GM12878 (cell line): ENCODE measurements around the gene SEMA4D. TPM values are rescaled to one million over a fixed set of nuclear protein-coding genes. Genes with fewer than 3 reads are reported as not detected.

Source experiments
- ATAC-seq: fragments of 200-7000 bp; cut with Tn5 transposase; 3 replicates; pipeline ENCODE4 v1.9.1; 2020; ENCODE audit warnings: mild to moderate bottlenecking, moderate library complexity
- BruUV-seq: library from RNA; stranded (reverse); fragments of 400-500 nt; replicated peaks from 2 replicates; lab custom pipeline; 2021; lab: Mats Ljungman, UMichigan
- CTCF ChIA-PET: fragments of 300-600 bp; sonication (Branson Sonifier 250); formaldehyde crosslinking; extraction: SDS; loops from one replicate; lab custom pipeline; 2021; ENCODE audit warnings: inconsistent platforms; lab: Yijun Ruan, JAX
- POLR2A ChIA-PET: fragments of 350-600 bp; formaldehyde crosslinking; extraction: SDS; loops from one replicate; lab custom pipeline; 2021; ENCODE audit warnings: inconsistent platforms; lab: Charles Lee
- RAD21 ChIA-PET: fragments of 300-600 bp; sonication (Branson Sonifier 250); formaldehyde crosslinking; loops from one replicate; lab custom pipeline; 2023; ENCODE audit warnings: antibody characterized with exemption; ENCODE audit not compliant: unreplicated experiment; lab: Charles Lee
- SMC1A ChIA-PET: fragments of 300-600 bp; sonication (Branson Sonifier 250); formaldehyde crosslinking; loops from one replicate; lab custom pipeline; 2023; ENCODE audit not compliant: unreplicated experiment, uncharacterized antibody; lab: Charles Lee
- DNase-seq: peaks from one replicate; pipeline ENCODE4 v3.0.0-alpha.2; 2011; ENCODE audit warnings: low read depth, low spot score
- FAIRE-seq: peaks from 3 replicates; lab custom pipeline; 2011; peaks lifted over from hg19 to GRCh38; lab: Jason Lieb, UNC
- H2AFZ ChIP-seq: 2 replicates; pipeline ENCODE4 v1.6.0; 2011; ENCODE audit warnings: low read depth, low read length, control low read depth; ENCODE audit not compliant: control insufficient read depth
- H3K27ac ChIP-seq: 2 replicates; pipeline ENCODE4 v1.5.1; 2011; ENCODE audit warnings: control low read depth; ENCODE audit not compliant: control insufficient read depth, insufficient read depth
- H3K27me3 ChIP-seq, 2 experiments: replicated peaks in 1 of 2; 2 replicates each; pipeline versions ENCODE4 v1.6.0 to v1.6.1; 2011; ENCODE audit warnings: low read length in 1 of 2; ENCODE audit not compliant: control insufficient read depth in 2 of 2, insufficient read depth in 2 of 2
- H3K36me3 ChIP-seq, 2 experiments: 2 replicates each; pipeline ENCODE4 v1.5.1; 2011; ENCODE audit warnings: low read length in 1 of 2; ENCODE audit not compliant: control insufficient read depth in 2 of 2, insufficient read depth in 2 of 2
- H3K4me1 ChIP-seq: 2 replicates; pipeline ENCODE4 v1.6.1; 2011; ENCODE audit warnings: mild to moderate bottlenecking, low read length, moderate library complexity, mixed read lengths; ENCODE audit not compliant: control insufficient read depth, insufficient read depth
- H3K4me2 ChIP-seq: 2 replicates; pipeline ENCODE4 v1.6.0; 2011; ENCODE audit warnings: control low read depth; ENCODE audit not compliant: control insufficient read depth, insufficient read depth
- H3K4me3 ChIP-seq: fragments of 200-600 bp; sonication (generic); 2 replicates; pipeline ENCODE4 v1.5.1; 2016
- H3K79me2 ChIP-seq: 2 replicates; pipeline ENCODE4 v1.6.0; 2011; ENCODE audit warnings: low read length; ENCODE audit not compliant: control insufficient read depth, insufficient read depth
- H3K9ac ChIP-seq: 2 replicates; pipeline ENCODE4 v1.8.0; 2011; ENCODE audit warnings: low read length, control low read depth, mixed read lengths; ENCODE audit not compliant: control insufficient read depth, insufficient read depth
- H3K9me3 ChIP-seq: replicated peaks from 3 replicates; pipeline ENCODE4 v1.5.1; 2011; ENCODE audit warnings: mild to moderate bottlenecking, low read length; ENCODE audit not compliant: control insufficient read depth, insufficient read depth
- H4K20me1 ChIP-seq: 2 replicates; pipeline ENCODE4 v1.6.0; 2011; ENCODE audit not compliant: control insufficient read depth, insufficient read depth
- FOS ChIP-seq: IDR thresholded peaks from 3 replicates; pipeline ENCODE4 v1.6.1; 2011; ENCODE audit warnings: borderline replicate concordance; ENCODE audit not compliant: insufficient read length; ENCODE audit errors: extremely low read depth
- MXI1 ChIP-seq: fragments of 150-350 bp; IDR thresholded peaks from 2 replicates; pipeline ENCODE4 v1.6.1; 2011; ENCODE audit warnings: low read depth, mild to moderate bottlenecking, inconsistent platforms, low read length, improper control_type of control experiment
- RB1 ChIP-seq: fragments of 450-650 bp; formaldehyde crosslinking; IDR thresholded peaks from 2 replicates; pipeline ENCODE4 v1.6.1; 2017; ENCODE audit warnings: mild to moderate bottlenecking, borderline replicate concordance
- SP1 ChIP-seq: IDR thresholded peaks from one replicate; pipeline ENCODE4 v1.6.1; 2011; ENCODE audit warnings: low read depth, low read length
- ZNF274 ChIP-seq: IDR thresholded peaks from one replicate; pipeline ENCODE4 v1.8.0; 2011; ENCODE audit not compliant: insufficient read length, insufficient read depth
- WGBS: methylation state at CpG from one replicate; pipeline ENCODE4 v1.1.6; 2016; ENCODE audit warnings: low lambda C conversion rate; ENCODE audit not compliant: insufficient replicate concordance, insufficient coverage; ENCODE audit errors: missing lambda C conversion rate; 5-methylcytosine and 5-hydroxymethylcytosine counted together
- in situ Hi-C: fragments of 300-500 bp; cut with MboI; formaldehyde crosslinking; loops from 9 replicates; pipeline ENCODE4 v1.14.3; 2018; ENCODE audit warnings: mixed read lengths
- intact Hi-C: fragments of 100-400 bp; cut with micrococcal nuclease; formaldehyde crosslinking; loops from one replicate; pipeline ENCODE4 v1.14.2; 2022; ENCODE audit not compliant: unreplicated experiment
- polyA plus RNA-seq, 11 experiments: library from polyadenylated mRNA; depleted of rRNA in 4 of 11; unstranded in 6 of 11; stranded (reverse) in 5 of 11; fragments of >200 nt; fragmentation: Nextera tagmentation in 4 of 11; fragmentation: Illumina TruSeq in 1 of 11; extraction: Ambion mirVana in 4 of 11; extraction: Trizol in 1 of 11; gene quantifications; 1 replicate in 1 of 11; 2 replicates in 10 of 11; pipeline versions ENCODE4 v1.2.1 to v1.2.3, GENCODE V29; 2011 to 2016; ENCODE audit warnings: inconsistent platforms in 2 of 11, missing spikeins in 2 of 11, low read depth in 1 of 11
- total RNA-seq, 4 experiments: library from RNA; depleted of rRNA in 3 of 4; stranded (reverse); fragments of >200 nt in 3 of 4; fragmentation: Illumina TruSeq in 1 of 4; extraction: Trizol in 1 of 4; gene quantifications; 2 replicates each; pipeline versions ENCODE4 v1.2.1 to v1.2.3, GENCODE V29; 2013 to 2021
- TF ChIP-seq, protein P1 (sequence below): IDR thresholded peaks from 2 replicates; pipeline ENCODE4 v1.6.1; 2011; ENCODE audit warnings: mild to moderate bottlenecking, low read depth, low read length, moderate library complexity; ENCODE audit not compliant: insufficient replicate concordance

The SEMA4D gene
- total and polyA plus RNA-seq, 10 of the 15 experiments (the other 5 are each of a cell fraction or from before 2014, with no cell fraction given): 15.1 to 136 (median 39.6) TPM

DNA sequence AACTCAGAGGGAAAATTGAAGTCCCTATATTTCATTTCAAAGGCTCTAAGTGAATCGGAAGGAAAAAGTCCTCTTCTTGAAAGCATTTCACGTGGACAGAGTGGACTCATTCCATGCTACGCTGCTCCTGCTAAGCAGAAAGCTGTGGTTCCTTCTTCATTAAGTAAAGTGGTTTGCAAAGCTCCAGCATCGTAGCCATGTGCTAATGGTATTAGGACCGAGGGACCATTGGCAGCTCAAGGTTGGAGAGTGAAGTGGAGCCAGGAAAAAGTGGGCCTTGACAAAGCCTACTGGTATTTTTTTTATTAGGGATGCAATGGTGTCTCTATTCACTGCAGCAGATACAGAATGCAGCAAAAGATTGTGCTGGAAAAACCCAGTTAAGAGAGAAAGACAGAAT is 16.4 kb upstream of the SEMA4D start:
- WGBS: 72% methylated on average over 5 of the region's 5 CpGs
- Histone ChIP-seq H3K27ac (no peak overlapping the region), H3K27me3 (no peaks in the 10 kb centered on the region), H3K9ac (no peak overlapping the region), H3K79me2 (no peaks in the 10 kb centered on the region), H3K9me3 (no peaks in the 10 kb centered on the region), H4K20me1 (no peaks in the 10 kb centered on the region), H3K4me1 (peaks cover 12% of the 10 kb centered on the region), H3K4me2 (no peak overlapping the region), H3K36me3 (no peaks in the 10 kb centered on the region), H3K4me3 (no peak overlapping the region), H2AFZ (no peak overlapping the region)
- CTCF ChIA-PET: no interaction called here
- POLR2A ChIA-PET: interaction anchor here (0.8 kb wide), 1 partner anchor 15 kb away, joined by 3 read pairs; no protein-coding TSS in a partner anchor
- SMC1A ChIA-PET: interaction anchor here (0.9 to 1.5 kb wide), 4 partner anchors 11 to 85 kb away, joined by 3 to 5 read pairs (median 4); no protein-coding TSS in a partner anchor
- TF ChIP-seq ZNF274: no peak
- TF ChIP-seq, protein P1, sequence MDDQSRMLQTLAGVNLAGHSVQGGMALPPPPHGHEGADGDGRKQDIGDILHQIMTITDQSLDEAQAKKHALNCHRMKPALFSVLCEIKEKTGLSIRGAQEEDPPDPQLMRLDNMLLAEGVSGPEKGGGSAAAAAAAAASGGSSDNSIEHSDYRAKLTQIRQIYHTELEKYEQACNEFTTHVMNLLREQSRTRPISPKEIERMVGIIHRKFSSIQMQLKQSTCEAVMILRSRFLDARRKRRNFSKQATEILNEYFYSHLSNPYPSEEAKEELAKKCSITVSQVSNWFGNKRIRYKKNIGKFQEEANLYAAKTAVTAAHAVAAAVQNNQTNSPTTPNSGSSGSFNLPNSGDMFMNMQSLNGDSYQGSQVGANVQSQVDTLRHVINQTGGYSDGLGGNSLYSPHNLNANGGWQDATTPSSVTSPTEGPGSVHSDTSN: no peak
- no peak for TF ChIP-seq MXI1
- no peak for TF ChIP-seq SP1
- TF ChIP-seq RB1: no peak
- TF ChIP-seq FOS: no peak
- DNase-seq: no peak
- ATAC-seq: no peak
- in situ Hi-C loops: no loop called here
- RAD21 ChIA-PET: no interaction called here
- no peak for FAIRE-seq
- intact Hi-C loops: no loop called here
- BruUV-seq: no TSS peak
